Nephron (organoid): Measurements from ENCODE around the gene DPYSL4.

Experiments used
- H3K27ac Mint-ChIP-seq, 3 experiments: 2 replicates each; pipeline ENCODE4 v1.8.0; 2020; ENCODE audit warnings: mixed read lengths in 3 of 3, mild to moderate bottlenecking in 2 of 3, moderate library complexity in 1 of 3
- H3K27me3 Mint-ChIP-seq: 2 replicates; pipeline ENCODE4 v1.8.0; 2021; ENCODE audit warnings: low read depth, mild to moderate bottlenecking, moderate library complexity, mixed read lengths
- H3K36me3 Mint-ChIP-seq: 2 replicates; pipeline ENCODE4 v1.8.0; 2020; ENCODE audit warnings: low read depth, mixed read lengths
- H3K4me1 Mint-ChIP-seq: 2 replicates; pipeline ENCODE4 v1.8.0; 2020; ENCODE audit warnings: mixed read lengths
- H3K4me3 Mint-ChIP-seq, 3 experiments: 2 replicates each; pipeline ENCODE4 v1.8.0; 2020; ENCODE audit warnings: mild to moderate bottlenecking in 3 of 3, mixed read lengths in 3 of 3, moderate library complexity in 2 of 3
- H3K9me3 Mint-ChIP-seq: 2 replicates; pipeline ENCODE4 v1.8.0; 2020; ENCODE audit warnings: mixed read lengths
- CTCF ChIP-seq, 3 experiments: fragments of 200-600 bp; sonication (generic); IDR thresholded peaks; one replicate each; pipeline ENCODE4 v1.5.0; 2021; ENCODE audit warnings: antibody characterized with exemption in 3 of 3; ENCODE audit not compliant: unreplicated experiment in 3 of 3

Gene DPYSL4

GRCh38 chr10:132193907-132194552 is 7.3 kb downstream of the DPYSL4 start:
- H3K4me1 Mint-ChIP-seq, result peaks cover 13% of the 10 kb centered on the region
- H3K9me3 Mint-ChIP-seq, result no peaks in the 10 kb centered on the region
- H3K27me3 Mint-ChIP-seq, result peaks cover 19% of the 10 kb centered on the region
- no peak overlapping the region for H3K27ac Mint-ChIP-seq
- peaks cover 37% of the 10 kb centered on the region for H3K36me3 Mint-ChIP-seq
- H3K4me3 Mint-ChIP-seq, result no peak overlapping the region
- no peak for TF ChIP-seq CTCF (IDR thresholded peaks at IDR 0.05; ENCODE audit: unreplicated experiment in 3 of 3)

DNA sequence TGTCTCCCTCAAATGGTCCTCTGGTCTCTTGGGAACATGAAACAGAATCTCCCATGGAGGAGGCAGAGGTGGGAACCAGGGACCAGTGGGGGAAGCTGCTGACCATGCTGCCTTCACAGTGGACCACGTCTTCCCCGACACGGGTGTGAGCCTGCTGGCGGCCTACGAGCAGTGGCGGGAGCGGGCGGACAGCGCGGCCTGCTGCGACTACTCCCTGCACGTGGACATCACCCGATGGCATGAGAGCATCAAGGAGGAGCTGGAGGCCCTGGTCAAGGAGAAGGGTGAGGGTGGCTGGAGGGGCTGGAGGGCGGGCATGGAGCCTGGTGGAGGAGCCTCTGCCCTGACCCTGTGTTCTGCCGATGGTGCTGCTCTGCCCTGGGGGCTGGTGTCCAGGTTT is 8.0 kb downstream of the DPYSL4 start:
- TF ChIP-seq CTCF (IDR thresholded peaks at IDR 0.05; ENCODE audit: unreplicated experiment in 3 of 3), result no peak
- Mint-ChIP-seq H3K27me3 (peaks cover 12% of the 10 kb centered on the region), H3K4me1 (peaks cover 9% of the 10 kb centered on the region), H3K27ac (no peak overlapping the region), H3K36me3 (peaks cover 32% of the 10 kb centered on the region), H3K9me3 (no peaks in the 10 kb centered on the region), H3K4me3 (no peak overlapping the region)

DNA sequence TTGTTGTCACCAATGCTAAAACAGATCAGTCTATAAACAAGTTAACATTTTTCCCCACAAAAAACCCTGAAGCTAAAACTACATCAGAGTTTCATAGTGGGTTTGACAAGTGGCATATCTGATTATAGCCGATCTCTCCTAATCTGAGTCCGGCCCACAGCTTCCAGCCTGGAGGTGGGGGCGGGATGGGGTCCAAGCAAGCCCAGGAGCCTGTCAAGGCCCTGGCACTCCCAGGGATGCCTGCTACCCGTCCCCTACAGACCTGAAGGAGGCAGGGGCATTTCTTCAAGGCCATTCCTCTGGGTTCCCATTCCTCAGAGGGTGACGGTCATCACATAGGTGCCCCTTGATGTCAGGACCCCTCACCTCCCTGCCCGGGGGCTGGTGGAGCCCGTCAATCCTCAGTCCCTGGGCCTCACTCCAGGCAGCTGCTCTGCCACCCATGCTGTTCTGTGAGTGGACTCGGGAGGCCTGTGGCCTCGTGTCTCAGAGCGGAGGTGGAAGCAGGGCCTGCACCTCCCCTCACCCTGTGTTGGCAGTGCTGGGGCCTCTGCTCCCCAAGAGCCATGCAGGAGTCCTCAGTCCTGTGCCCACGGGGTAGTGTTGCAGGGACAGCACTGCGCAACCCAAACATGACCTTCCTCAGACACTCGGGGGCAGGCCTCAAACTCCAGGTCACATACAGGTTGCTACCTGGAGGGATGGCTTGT is 8.8 kb downstream of the DPYSL4 start:
- H3K27ac Mint-ChIP-seq, result no peak overlapping the region
- H3K4me3 Mint-ChIP-seq, result no peak overlapping the region
- no peaks in the 10 kb centered on the region for H3K9me3 Mint-ChIP-seq
- H3K4me1 Mint-ChIP-seq, result peaks cover 9% of the 10 kb centered on the region
- H3K36me3 Mint-ChIP-seq, result peaks cover 27% of the 10 kb centered on the region
- TF ChIP-seq CTCF (IDR thresholded peaks at IDR 0.05; ENCODE audit: unreplicated experiment in 3 of 3), result no peak
- H3K27me3 Mint-ChIP-seq, result peaks cover 7% of the 10 kb centered on the region

GRCh38 chr10:132196178-132197113 is 9.7 kb downstream of the DPYSL4 start:
- Mint-ChIP-seq H3K4me3 (no peak overlapping the region), H3K27me3 (peaks cover 7% of the 10 kb centered on the region), H3K4me1 (peaks cover 9% of the 10 kb centered on the region), H3K27ac (no peak overlapping the region), H3K36me3 (peaks cover 22% of the 10 kb centered on the region), H3K9me3 (no peaks in the 10 kb centered on the region)
- no peak for TF ChIP-seq CTCF (IDR thresholded peaks at IDR 0.05; ENCODE audit: unreplicated experiment in 3 of 3)

GRCh38 chr10:132197271-132198067 is 10.7 kb downstream of the DPYSL4 start:
- H3K4me1 Mint-ChIP-seq, result peaks cover 7% of the 10 kb centered on the region
- no peak overlapping the region for H3K4me3 Mint-ChIP-seq
- H3K9me3 Mint-ChIP-seq, result no peaks in the 10 kb centered on the region
- H3K27ac Mint-ChIP-seq, result no peak overlapping the region
- no peak for TF ChIP-seq CTCF (IDR thresholded peaks at IDR 0.05; ENCODE audit: unreplicated experiment in 3 of 3)
- H3K27me3 Mint-ChIP-seq, result peaks cover 7% of the 10 kb centered on the region
- H3K36me3 Mint-ChIP-seq, result peaks cover 17% of the 10 kb centered on the region
